ENCODE measurements around the gene DHX9.
"Not testable (repeated sequence)": the region's sequence is repeated elsewhere in the genome, so short reads cannot be mapped to it uniquely, and the experiment has no call there.

The DHX9 gene

GRCh38 chr1:182877331-182877730, 38.2 kb downstream of the DHX9 start:
- in situ Hi-C loops (cut with HindIII; ENCODE audit: low pct_unique_long_range_greater_than_20kb, low sequenced_read_pairs), result no loop called here
- DNase-seq (ENCODE audit: low read depth in 1 of 2, low spot score in 1 of 2), result no peak
- TF ChIP-seq JUND (IDR thresholded peaks at IDR 0.05; ENCODE audit: low read depth), result no peak

GRCh38 chr1:182877842-182878241, 38.7 kb downstream of the DHX9 start:
- TF ChIP-seq JUND (IDR thresholded peaks at IDR 0.05; ENCODE audit: low read depth), result no peak
- in situ Hi-C loops (cut with HindIII; ENCODE audit: low pct_unique_long_range_greater_than_20kb, low sequenced_read_pairs), result no loop called here

GRCh38 chr1:182884872-182885271, 45.7 kb downstream of the DHX9 start:
- in situ Hi-C loops (cut with HindIII; ENCODE audit: low pct_unique_long_range_greater_than_20kb, low sequenced_read_pairs), result no loop called here
- DNase-seq (ENCODE audit: low read depth in 1 of 2, low spot score in 1 of 2), result no peak

More at GRCh38 chr1:182877842-182878241, 38.7 kb downstream of the DHX9 start:
- DNase-seq (ENCODE audit: low read depth in 1 of 2, low spot score in 1 of 2), result no peak

GRCh38 chr1:182885591-182885990, 46.4 kb downstream of the DHX9 start:
- no peak for DNase-seq (ENCODE audit: low read depth in 1 of 2, low spot score in 1 of 2)
- in situ Hi-C loops (cut with HindIII; ENCODE audit: low pct_unique_long_range_greater_than_20kb, low sequenced_read_pairs), result no loop called here
- TF ChIP-seq JUND (IDR thresholded peaks at IDR 0.05; ENCODE audit: low read depth), result no peak

More at GRCh38 chr1:182884872-182885271, 45.7 kb downstream of the DHX9 start:
- no peak for TF ChIP-seq JUND (IDR thresholded peaks at IDR 0.05; ENCODE audit: low read depth)

DNA sequence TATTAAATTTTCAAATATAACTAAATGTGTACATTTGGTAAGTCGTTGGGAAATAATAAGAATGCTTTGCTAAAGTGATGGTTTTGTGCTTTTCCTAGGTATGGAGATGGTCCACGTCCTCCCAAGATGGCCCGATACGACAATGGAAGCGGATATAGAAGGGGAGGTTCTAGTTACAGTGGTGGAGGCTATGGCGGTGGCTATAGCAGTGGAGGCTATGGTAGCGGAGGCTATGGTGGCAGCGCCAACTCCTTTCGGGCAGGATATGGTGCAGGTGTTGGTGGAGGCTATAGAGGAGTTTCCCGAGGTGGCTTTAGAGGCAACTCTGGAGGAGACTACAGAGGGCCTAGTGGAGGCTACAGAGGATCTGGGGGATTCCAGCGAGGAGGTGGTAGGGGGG, 47.8 kb downstream of the DHX9 start:
- no peak for TF ChIP-seq JUND (IDR thresholded peaks at IDR 0.05; ENCODE audit: low read depth)
- no peak for DNase-seq (ENCODE audit: low read depth in 1 of 2, low spot score in 1 of 2)
- in situ Hi-C loops (cut with HindIII; ENCODE audit: low pct_unique_long_range_greater_than_20kb, low sequenced_read_pairs), result no loop called here

DNA sequence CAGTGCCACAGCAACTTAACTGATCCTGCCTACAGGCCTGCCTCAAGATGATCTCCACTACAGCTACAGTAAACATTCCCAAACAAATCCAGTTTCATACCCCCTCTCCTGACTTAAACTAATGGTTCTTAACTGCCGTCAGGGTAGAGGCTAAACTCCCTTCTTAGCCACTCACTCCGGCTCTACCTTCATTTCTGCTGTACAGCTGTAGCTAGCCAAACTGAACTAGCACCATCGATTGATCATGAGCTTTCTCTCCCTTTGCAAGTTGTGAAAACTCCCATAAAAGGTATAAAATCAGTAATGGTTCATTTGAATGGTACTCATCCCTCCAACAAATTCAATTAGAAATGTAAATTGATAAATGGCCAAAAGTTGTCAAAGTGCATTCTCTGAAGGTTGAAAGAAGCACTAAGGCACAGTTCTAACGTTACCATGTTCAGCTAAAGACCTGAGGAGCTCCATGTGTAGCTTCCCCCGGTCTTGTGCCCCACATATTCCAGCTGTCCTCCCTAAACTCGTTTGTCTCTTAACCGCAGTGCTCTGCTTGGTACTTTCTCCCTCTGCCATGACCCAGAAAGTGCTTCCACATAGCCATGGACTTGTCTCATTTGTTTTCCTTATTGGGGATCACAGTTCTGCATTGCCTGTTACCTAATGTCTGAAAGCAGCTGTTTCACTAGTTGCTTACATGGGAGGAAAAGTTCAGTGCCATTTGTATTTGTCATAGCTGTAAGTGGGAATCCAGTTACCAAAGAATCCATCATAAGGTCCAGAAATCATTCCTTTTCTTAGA, 49.8 kb downstream of the DHX9 start:
- in situ Hi-C loops (cut with HindIII; ENCODE audit: low pct_unique_long_range_greater_than_20kb, low sequenced_read_pairs), result no loop called here
- DNase-seq (ENCODE audit: low read depth in 1 of 2, low spot score in 1 of 2), result no peak
- no peak for TF ChIP-seq JUND (IDR thresholded peaks at IDR 0.05; ENCODE audit: low read depth)

DNA sequence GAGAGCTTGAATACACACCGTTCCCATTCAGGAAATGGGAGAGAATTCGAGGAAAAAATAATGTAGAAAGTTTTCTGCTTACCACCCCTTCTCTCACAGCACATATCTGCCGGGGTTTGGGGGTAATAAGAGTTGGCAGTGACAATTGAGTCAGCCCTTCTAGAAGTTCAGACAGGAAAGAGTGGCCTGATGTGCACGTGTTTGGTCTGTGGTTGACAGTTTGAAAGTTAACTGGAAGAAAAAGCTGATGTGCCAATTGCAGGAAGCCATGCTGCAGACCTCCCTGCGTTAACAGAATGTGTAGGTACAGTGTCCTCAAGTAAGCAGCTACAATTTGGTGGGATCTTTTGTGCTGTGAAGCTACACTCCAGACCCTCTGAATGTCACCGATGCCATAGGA, 50.9 kb downstream of the DHX9 start:
- TF ChIP-seq JUND (IDR thresholded peaks at IDR 0.05; ENCODE audit: low read depth), result 0 out of 2 replicates have a peak, but pooled peaks have one; percentile 4
- no peak for DNase-seq (ENCODE audit: low read depth in 1 of 2, low spot score in 1 of 2)
- in situ Hi-C loops (cut with HindIII; ENCODE audit: low pct_unique_long_range_greater_than_20kb, low sequenced_read_pairs), result no loop called here

DNA sequence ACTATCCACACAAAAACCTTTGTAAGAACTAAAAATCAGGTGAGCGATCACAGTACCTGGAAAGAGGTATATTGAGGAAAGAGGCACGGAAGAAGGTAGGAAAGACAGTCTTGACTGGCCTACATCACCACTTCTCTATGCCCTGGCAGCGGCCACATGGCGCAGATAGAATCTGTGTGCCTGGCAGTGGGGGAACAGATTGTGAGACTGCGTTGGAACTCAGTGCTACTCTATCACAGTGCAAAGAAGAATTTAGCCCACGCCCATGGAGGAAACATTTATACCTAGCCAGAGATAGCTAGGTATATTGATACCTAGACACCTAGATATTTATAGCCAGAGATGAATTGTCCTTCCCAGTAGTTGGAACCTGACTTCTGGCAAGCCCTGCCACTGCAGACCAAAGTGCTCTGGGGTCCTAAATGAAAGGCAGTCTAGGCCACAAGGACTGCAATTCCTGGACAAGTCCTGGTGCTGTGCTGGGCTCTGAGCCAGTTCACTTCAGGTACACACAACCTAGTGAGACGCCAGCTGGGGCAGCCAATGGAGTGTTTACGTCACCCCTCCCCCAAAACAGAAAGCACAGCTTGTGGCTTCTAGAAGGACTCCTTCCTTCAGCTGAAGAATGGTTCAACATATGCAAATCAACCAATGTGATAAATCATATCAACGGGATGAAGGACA, 51.9 kb downstream of the DHX9 start:
- DNase-seq (ENCODE audit: low read depth in 1 of 2, low spot score in 1 of 2), result no peak
- in situ Hi-C loops (cut with HindIII; ENCODE audit: low pct_unique_long_range_greater_than_20kb, low sequenced_read_pairs), result no loop called here
- TF ChIP-seq JUND (IDR thresholded peaks at IDR 0.05; ENCODE audit: low read depth), result no peak

DNA sequence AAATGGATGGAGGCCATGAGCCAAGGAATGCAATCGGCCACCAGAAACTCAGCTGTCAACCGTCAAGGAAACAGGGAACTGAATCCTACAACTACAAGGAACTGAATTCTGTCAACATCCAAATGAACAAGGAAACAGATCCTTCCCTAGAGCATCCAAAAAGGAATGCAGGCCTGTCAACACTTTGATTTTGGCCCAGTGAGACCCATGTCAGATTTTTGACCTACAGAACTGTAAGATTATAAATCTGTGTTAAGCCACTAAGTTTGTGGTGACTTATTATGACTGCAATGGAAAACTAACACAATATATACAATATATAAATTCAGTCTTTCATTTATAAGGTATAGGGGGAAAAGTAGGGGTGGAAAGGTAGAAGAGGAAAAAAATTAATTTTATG, 58.5 kb downstream of the DHX9 start:
- TF ChIP-seq JUND (IDR thresholded peaks at IDR 0.05; ENCODE audit: low read depth), result no peak
- in situ Hi-C loops (cut with HindIII; ENCODE audit: low pct_unique_long_range_greater_than_20kb, low sequenced_read_pairs), result no loop called here
- peak in 1 of 2 experiments; percentile 27 for DNase-seq (ENCODE audit: low read depth in 1 of 2, low spot score in 1 of 2)

DNA sequence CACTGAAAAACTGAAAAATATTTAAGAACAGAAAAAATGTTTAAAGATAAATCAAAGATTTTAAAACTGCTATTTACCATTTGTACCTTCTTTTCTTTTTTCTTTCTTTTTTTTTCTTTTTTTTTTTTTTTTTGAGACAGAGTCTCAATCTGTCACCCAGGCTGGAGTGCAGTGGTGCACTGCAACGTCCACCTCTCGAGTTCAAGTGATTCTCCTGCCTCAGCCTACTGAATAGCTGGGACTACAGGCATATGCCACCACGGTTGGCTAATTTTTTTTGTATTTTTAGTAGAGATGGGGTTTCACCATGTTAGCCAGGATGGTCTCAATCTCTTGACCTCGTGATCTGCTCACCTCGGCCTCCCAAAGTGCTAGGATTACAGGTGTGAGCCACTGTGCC, 62.8 kb downstream of the DHX9 start:
- DNase-seq (ENCODE audit: low read depth in 1 of 2, low spot score in 1 of 2); in situ Hi-C loops (cut with HindIII; ENCODE audit: low pct_unique_long_range_greater_than_20kb, low sequenced_read_pairs): not testable (repeated sequence)

GRCh38 chr1:182905321-182905720, 66.2 kb downstream of the DHX9 start:
- TF ChIP-seq JUND (IDR thresholded peaks at IDR 0.05; ENCODE audit: low read depth), result no peak
- in situ Hi-C loops (cut with HindIII; ENCODE audit: low pct_unique_long_range_greater_than_20kb, low sequenced_read_pairs), result no loop called here
- DNase-seq (ENCODE audit: low read depth in 1 of 2, low spot score in 1 of 2), result no peak

GRCh38 chr1:182909578-182909977, 70.4 kb downstream of the DHX9 start:
- peak in 1 of 2 experiments; percentile 73 for DNase-seq (ENCODE audit: low read depth in 1 of 2, low spot score in 1 of 2)
- in situ Hi-C loops (cut with HindIII; ENCODE audit: low pct_unique_long_range_greater_than_20kb, low sequenced_read_pairs), result no loop called here
- TF ChIP-seq JUND (IDR thresholded peaks at IDR 0.05; ENCODE audit: low read depth), result no peak

DNA sequence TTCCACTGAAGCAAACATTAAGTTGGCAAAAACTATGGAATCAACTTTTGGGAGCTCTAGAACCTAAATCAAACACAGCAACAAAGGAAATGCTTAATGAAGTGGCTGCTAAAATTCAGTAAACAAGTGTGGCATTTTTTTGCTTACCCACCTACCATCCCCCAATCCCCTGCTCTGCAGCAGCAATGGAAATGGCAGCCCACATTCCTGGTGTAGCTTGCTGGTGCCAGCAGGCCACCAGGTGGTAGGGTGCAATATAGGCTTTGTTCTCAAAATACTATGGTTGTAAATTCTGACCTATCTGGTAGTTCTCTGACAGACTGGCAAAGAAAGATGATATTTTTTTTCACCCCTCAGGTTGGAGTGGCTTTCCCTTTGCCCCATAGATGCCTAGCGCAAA, 71.0 kb downstream of the DHX9 start:
- no peak for TF ChIP-seq JUND (IDR thresholded peaks at IDR 0.05; ENCODE audit: low read depth)
- in situ Hi-C loops (cut with HindIII; ENCODE audit: low pct_unique_long_range_greater_than_20kb, low sequenced_read_pairs), result no loop called here
- peak in 1 of 2 experiments; percentile 60 for DNase-seq (ENCODE audit: low read depth in 1 of 2, low spot score in 1 of 2)

All from T47D (cell line).